Measurements from ENCODE around the gene EEA1. TPM values are rescaled to one million over a fixed set of nuclear protein-coding genes. Genes with fewer than 3 reads are reported as not detected.

Gene EEA1
- total RNA-seq, result 31.1 TPM

DNA sequence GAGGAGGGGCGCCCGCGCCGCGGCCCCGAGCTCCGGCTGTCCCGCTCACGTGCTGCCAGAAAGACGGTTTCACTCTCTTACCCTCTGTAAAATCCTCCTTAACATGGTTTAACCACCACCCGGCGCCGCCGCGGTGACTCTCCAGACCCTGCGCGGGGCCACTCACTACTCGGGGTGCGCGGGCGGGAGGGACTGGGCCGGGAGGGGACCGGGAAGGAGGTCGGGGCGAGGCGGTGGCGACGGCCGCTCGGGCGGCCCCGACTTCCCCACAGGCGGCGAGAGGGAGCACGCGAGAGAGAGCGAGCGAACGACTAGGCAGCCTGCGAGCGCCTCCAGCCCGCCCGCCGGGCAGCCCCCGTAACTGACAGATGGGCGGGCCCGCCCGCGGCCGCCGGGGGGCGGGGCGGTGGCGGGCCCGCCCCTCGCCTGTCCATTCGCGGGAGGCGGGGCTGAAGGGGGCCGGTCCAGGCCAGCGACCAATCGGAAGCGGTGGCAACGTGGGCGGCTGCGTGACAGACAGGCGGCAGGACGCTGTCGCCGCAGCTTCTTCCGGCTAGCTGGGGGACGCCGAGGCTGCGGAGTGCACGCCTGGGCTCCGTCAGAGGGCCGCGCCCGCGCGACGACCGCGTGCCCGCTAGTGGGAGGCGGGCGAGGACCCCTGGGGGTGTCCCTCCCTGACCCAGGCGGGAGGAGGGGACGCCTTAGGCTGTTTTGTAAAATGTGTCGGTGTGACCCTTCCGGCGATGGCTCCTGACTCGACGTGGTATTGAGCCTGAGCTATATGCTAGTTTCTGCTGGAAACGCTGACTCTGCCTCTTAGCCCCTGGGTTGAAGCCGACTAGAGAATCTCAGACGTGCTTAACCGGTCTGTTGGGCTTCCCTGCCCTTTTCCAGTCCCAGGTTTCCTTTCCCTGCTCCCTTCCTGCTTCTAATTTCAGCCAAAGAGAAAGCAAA lies at the start of gene EEA1:
TSS of gene EEA1 (minus strand) at position 334 of the 954 bp plus-strand sequence. CDS start at position 105, 229 bp downstream.

Other genes starting within 250 kb of the EEA1 start
- gene PLEKHG7, start 226.3 kb downstream of the EEA1 start, total RNA-seq, result 1.2 TPM

Data from camera-type eye (tissue), 1 donor.